B cell (primary cell): Measurements from ENCODE around the gene UQCRH. TPM values are rescaled to one million over a fixed set of nuclear protein-coding genes. Genes with fewer than 3 reads are reported as not detected.

Experiments
- ATAC-seq: fragments of 200-7000 bp; cut with Tn5 transposase; one replicate; pipeline ENCODE4 v1.10.0; 2021; ENCODE audit warnings: low read depth, mild to moderate bottlenecking, moderate number of reproducible peaks, moderate library complexity
- CTCF ChIA-PET: fragments of 350-600 bp; sonication (Branson Sonifier 250); formaldehyde crosslinking; loops from one replicate; lab custom pipeline; 2021; ENCODE audit warnings: antibody characterized with exemption, inconsistent platforms; lab: Charles Lee
- POLR2A ChIA-PET: fragments of 350-600 bp; sonication (Branson Sonifier 250); formaldehyde crosslinking; loops from one replicate; lab custom pipeline; 2021; ENCODE audit warnings: antibody characterized with exemption; lab: Charles Lee
- DNase-seq: peaks from one replicate; pipeline ENCODE4 v3.0.0; 2013
- H2AFZ ChIP-seq: 2 replicates; pipeline ENCODE4 v1.6.1; 2012; ENCODE audit warnings: mild to moderate bottlenecking, low read depth, low read length; ENCODE audit not compliant: insufficient read depth, poor library complexity, severe bottlenecking
- H3K27ac ChIP-seq, 2 donors: 1 replicate in 1 of 2; 2 replicates in 1 of 2; pipeline ENCODE4 v1.5.1; 2012 to 2013; ENCODE audit warnings: low read length in 2 of 2, mild to moderate bottlenecking in 2 of 2, moderate library complexity in 1 of 2
- H3K27me3 ChIP-seq, 4 experiments: fragments of 200-600 bp in 1 of 4; sonication (generic) in 1 of 4; replicated peaks in 1 of 4; 1 replicate in 2 of 4; 2 replicates in 2 of 4; pipeline versions ENCODE4 v1.6.1 to v1.7.0; 2013 to 2016; ENCODE audit warnings: low read length in 3 of 4, mild to moderate bottlenecking in 2 of 4, mixed read lengths in 1 of 4, moderate library complexity in 1 of 4; ENCODE audit not compliant: insufficient read depth in 4 of 4, control insufficient read depth in 3 of 4; ENCODE audit errors: control extremely low read depth in 1 of 4
- H3K36me3 ChIP-seq, 2 experiments: replicated peaks in 1 of 2; 1 replicate in 1 of 2; 2 replicates in 1 of 2; pipeline versions ENCODE4 v1.6.1 to v1.7.1; 2013; ENCODE audit warnings: low read length in 1 of 2; ENCODE audit not compliant: insufficient read depth in 2 of 2, control insufficient read depth in 1 of 2; ENCODE audit errors: control extremely low read depth in 1 of 2, extremely low read depth in 1 of 2
- H3K4me1 ChIP-seq, 2 donors: fragments of 200-600 bp in 1 of 2; sonication (generic) in 1 of 2; 1 replicate in 1 of 2; 2 replicates in 1 of 2; pipeline versions ENCODE4 v1.5.1 to v1.6.1; 2013 to 2017; ENCODE audit warnings: low read length in 2 of 2; ENCODE audit not compliant: control insufficient read depth in 2 of 2, insufficient read depth in 2 of 2
- H3K4me2 ChIP-seq: replicated peaks from 2 replicates; pipeline ENCODE3; 2012; ENCODE audit warnings: mild to moderate bottlenecking, low read depth, low read length; ENCODE audit not compliant: poor library complexity, severe bottlenecking
- H3K4me3 ChIP-seq, 5 experiments: fragments of 200-600 bp in 1 of 5; sonication (generic) in 1 of 5; 1 replicate in 3 of 5; 2 replicates in 2 of 5; pipeline versions ENCODE4 v1.5.1 to v1.7.0; 2011 to 2016; ENCODE audit warnings: low read length in 4 of 5, mild to moderate bottlenecking in 4 of 5, low read depth in 2 of 5, control low read depth in 1 of 5, moderate library complexity in 1 of 5; ENCODE audit not compliant: insufficient read depth in 1 of 5; ENCODE audit errors: control extremely low read depth in 1 of 5, extremely low read depth in 1 of 5
- H3K79me2 ChIP-seq: fragments of 200-600 bp; sonication (generic); one replicate; pipeline ENCODE4 v1.6.0; 2016; ENCODE audit warnings: low read length; ENCODE audit not compliant: control insufficient read depth, insufficient read depth
- H3K9ac ChIP-seq: fragments of 200-600 bp; sonication (generic); 2 replicates; pipeline ENCODE4 v1.6.1; 2017; ENCODE audit warnings: mild to moderate bottlenecking, low read length, moderate library complexity
- H3K9me3 ChIP-seq, 3 donors: one replicate each; pipeline versions ENCODE4 v1.6.1 to v1.7.1; 2013; ENCODE audit warnings: low read length in 2 of 3; ENCODE audit not compliant: control insufficient read depth in 2 of 3, insufficient read depth in 1 of 3; ENCODE audit errors: control extremely low read depth in 1 of 3
- H4K20me1 ChIP-seq: 2 replicates; pipeline ENCODE4 v1.6.0; 2012; ENCODE audit warnings: mild to moderate bottlenecking, low read length; ENCODE audit not compliant: insufficient read depth, control insufficient read depth, poor library complexity, severe bottlenecking
- H3K27ac Mint-ChIP-seq: one replicate; pipeline ENCODE4 v1.8.0; 2021; ENCODE audit warnings: mixed read lengths
- H3K27me3 Mint-ChIP-seq: one replicate; pipeline ENCODE4 v1.8.0; 2021; ENCODE audit warnings: mixed read lengths
- H3K4me1 Mint-ChIP-seq: one replicate; pipeline ENCODE4 v1.8.0; 2021; ENCODE audit warnings: mixed read lengths
- H3K4me3 Mint-ChIP-seq: one replicate; pipeline ENCODE4 v1.8.0; 2021; ENCODE audit warnings: mixed read lengths
- H3K9me3 Mint-ChIP-seq: one replicate; pipeline ENCODE4 v1.8.0; 2022; ENCODE audit warnings: mixed read lengths; ENCODE audit not compliant: insufficient read depth
- EZH2 ChIP-seq: IDR thresholded peaks from 2 replicates; pipeline ENCODE4 v1.6.1; 2012; ENCODE audit warnings: borderline replicate concordance, low read depth, mild to moderate bottlenecking, moderate library complexity, low read length; ENCODE audit not compliant: insufficient read depth, poor library complexity, severe bottlenecking
- WGBS: methylation state at CpG from one replicate; pipeline ENCODE4 v1.1.5; 2013; ENCODE audit warnings: missing lambda C conversion rate; ENCODE audit not compliant: insufficient coverage; 5-methylcytosine and 5-hydroxymethylcytosine counted together
- intact Hi-C: fragments of 100-400 bp; cut with micrococcal nuclease; formaldehyde crosslinking; loops from one replicate; pipeline ENCODE4 v1.10.0; 2022
- polyA plus RNA-seq: library from polyadenylated mRNA; depleted of rRNA; stranded (reverse); fragments of >200 nt; gene quantifications from 2 replicates; pipeline ENCODE4 v1.2.3, GENCODE V29; 2012
- total RNA-seq, 2 donors: library from RNA; stranded (reverse); fragments of 120-200 nt in 1 of 2; gene quantifications; 1 replicate in 1 of 2; 2 replicates in 1 of 2; pipeline versions ENCODE4 v1.2.3 to v1.2.4, GENCODE V29; 2013 to 2022
- TF ChIP-seq, protein P1 (sequence below): fragments of 200-600 bp; IDR thresholded peaks from one replicate; pipeline ENCODE4 v1.8.0; 2022; ENCODE audit warnings: antibody characterized with exemption, mild to moderate bottlenecking

Gene UQCRH
- total and polyA plus RNA-seq, 2 donors (not counting 1 experiment from before 2014, with no cell fraction given) = 146 to 310 TPM

DNA sequence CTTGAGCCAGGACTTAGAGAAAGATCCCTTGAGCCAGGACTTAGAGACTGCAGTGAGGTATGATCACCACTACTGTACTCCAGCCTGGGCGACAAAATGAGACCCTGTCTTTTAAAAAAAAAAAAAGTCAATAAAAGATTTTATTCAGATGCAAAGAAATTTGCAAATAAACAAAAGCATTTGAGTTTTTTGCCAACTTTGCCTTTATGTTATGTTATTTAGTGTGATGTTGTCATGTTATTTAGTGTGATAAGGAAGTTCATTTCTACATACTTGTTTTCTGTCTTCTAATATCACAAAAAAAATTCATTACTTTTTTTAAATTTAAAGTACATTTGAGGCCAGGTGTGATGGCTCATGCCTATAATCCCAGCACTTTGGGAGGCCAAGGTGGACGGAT, 47.0 kb upstream of the UQCRH start:
- ATAC-seq (no peak), DNase-seq (no peak)
- Histone ChIP-seq H3K4me3 (no peak overlapping the region), H3K9ac (no peak overlapping the region), H3K4me2 (no peak overlapping the region), H3K9me3 (no peaks in the 10 kb centered on the region), H2AFZ (no peak overlapping the region), H3K4me1 (no peaks in the 10 kb centered on the region), H3K36me3 (no peaks in the 10 kb centered on the region), H3K27ac (no peak overlapping the region), H3K27me3 (no peaks in the 10 kb centered on the region), H3K79me2 (no peaks in the 10 kb centered on the region), H4K20me1 (no peaks in the 10 kb centered on the region)
- Mint-ChIP-seq H3K4me1 (no peaks in the 10 kb centered on the region), H3K27me3 (no peaks in the 10 kb centered on the region), H3K27ac (no peak overlapping the region), H3K9me3 (no peaks in the 10 kb centered on the region), H3K4me3 (no peak overlapping the region)
- intact Hi-C loops = no loop called here
- no CpG with 5 or more reads among the region's 2 CpGs for whole genome bisulfite sequencing
- ChIA-PET POLR2A (no interaction called here), CTCF (no interaction called here)
- no peak for TF ChIP-seq EZH2
- TF ChIP-seq, protein P1, sequence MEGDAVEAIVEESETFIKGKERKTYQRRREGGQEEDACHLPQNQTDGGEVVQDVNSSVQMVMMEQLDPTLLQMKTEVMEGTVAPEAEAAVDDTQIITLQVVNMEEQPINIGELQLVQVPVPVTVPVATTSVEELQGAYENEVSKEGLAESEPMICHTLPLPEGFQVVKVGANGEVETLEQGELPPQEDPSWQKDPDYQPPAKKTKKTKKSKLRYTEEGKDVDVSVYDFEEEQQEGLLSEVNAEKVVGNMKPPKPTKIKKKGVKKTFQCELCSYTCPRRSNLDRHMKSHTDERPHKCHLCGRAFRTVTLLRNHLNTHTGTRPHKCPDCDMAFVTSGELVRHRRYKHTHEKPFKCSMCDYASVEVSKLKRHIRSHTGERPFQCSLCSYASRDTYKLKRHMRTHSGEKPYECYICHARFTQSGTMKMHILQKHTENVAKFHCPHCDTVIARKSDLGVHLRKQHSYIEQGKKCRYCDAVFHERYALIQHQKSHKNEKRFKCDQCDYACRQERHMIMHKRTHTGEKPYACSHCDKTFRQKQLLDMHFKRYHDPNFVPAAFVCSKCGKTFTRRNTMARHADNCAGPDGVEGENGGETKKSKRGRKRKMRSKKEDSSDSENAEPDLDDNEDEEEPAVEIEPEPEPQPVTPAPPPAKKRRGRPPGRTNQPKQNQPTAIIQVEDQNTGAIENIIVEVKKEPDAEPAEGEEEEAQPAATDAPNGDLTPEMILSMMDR = no peak

DNA sequence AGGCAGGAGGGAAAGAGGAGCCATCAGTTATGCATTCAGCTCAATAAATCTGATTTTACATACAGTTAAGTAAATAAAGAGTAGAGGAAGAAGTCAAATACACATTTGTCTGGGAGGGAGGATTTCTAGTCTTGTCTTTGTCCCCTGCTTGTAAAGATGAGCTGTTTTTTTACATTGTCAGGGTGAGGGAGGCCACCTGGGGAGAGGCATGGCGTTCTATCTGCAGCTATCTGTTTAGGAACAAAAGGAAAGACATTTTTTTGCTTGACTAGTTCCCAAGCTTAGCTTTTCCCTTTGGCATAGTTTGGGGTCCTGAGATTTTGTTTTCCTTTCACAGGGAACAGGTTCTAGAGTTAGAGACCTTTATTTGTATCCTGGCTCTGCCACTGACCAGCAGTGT, 41.0 kb upstream of the UQCRH start:
- H4K20me1 ChIP-seq = no peaks in the 10 kb centered on the region
- intact Hi-C loops = no loop called here
- no peak for TF ChIP-seq EZH2
- TF ChIP-seq, protein P1 = no peak
- CTCF ChIA-PET = interaction anchor here (1.1 kb wide), 1 partner anchor 39 kb away, joined by 3 read pairs; no protein-coding TSS in a partner anchor
- 100% methylated on average over 1 of the region's 1 CpG for WGBS
- H3K4me3 Mint-ChIP-seq = no peak overlapping the region
- H3K9me3 ChIP-seq = no peaks in the 10 kb centered on the region
- H3K4me3 ChIP-seq = no peak overlapping the region
- H3K9ac ChIP-seq = no peak overlapping the region
- POLR2A ChIA-PET = no interaction called here
- no peaks in the 10 kb centered on the region for H3K9me3 Mint-ChIP-seq
- no peaks in the 10 kb centered on the region for H3K27me3 Mint-ChIP-seq
- no peak overlapping the region for H3K27ac ChIP-seq
- H3K4me1 Mint-ChIP-seq = no peaks in the 10 kb centered on the region
- peaks cover 0 to 2% of the 10 kb centered on the region in 2 experiments for H3K36me3 ChIP-seq
- no peaks in the 10 kb centered on the region for H3K4me1 ChIP-seq
- H3K27ac Mint-ChIP-seq = no peak overlapping the region
- no peak for DNase-seq
- no peak overlapping the region for H2AFZ ChIP-seq
- H3K79me2 ChIP-seq = no peaks in the 10 kb centered on the region
- ATAC-seq = no peak
- no peak overlapping the region for H3K4me2 ChIP-seq
- H3K27me3 ChIP-seq = no peaks in the 10 kb centered on the region
